ENCODE results near the gene AMER2.

DNA sequence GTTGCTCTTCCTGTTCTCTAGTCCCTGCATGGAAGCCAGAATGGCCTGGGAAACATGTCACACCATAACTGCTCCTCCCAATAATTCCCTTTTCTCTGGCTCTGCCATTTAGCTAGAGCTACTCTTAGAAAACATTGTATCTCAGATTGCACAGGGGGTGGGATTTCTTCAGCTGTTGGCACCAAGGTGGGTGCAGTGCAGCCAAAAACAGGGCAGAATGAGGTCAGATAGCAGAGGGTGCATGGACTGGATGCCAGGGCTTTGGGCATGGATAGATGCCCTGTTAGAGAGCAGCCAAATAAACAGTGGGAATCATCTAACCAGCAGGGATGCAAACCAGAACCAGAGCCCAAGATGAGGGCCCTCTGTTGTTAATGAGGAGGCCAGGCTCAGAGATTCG, 4.9 kb upstream of the AMER2 start:
- TF ChIP-seq, protein P1, sequence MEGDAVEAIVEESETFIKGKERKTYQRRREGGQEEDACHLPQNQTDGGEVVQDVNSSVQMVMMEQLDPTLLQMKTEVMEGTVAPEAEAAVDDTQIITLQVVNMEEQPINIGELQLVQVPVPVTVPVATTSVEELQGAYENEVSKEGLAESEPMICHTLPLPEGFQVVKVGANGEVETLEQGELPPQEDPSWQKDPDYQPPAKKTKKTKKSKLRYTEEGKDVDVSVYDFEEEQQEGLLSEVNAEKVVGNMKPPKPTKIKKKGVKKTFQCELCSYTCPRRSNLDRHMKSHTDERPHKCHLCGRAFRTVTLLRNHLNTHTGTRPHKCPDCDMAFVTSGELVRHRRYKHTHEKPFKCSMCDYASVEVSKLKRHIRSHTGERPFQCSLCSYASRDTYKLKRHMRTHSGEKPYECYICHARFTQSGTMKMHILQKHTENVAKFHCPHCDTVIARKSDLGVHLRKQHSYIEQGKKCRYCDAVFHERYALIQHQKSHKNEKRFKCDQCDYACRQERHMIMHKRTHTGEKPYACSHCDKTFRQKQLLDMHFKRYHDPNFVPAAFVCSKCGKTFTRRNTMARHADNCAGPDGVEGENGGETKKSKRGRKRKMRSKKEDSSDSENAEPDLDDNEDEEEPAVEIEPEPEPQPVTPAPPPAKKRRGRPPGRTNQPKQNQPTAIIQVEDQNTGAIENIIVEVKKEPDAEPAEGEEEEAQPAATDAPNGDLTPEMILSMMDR (IDR thresholded peaks at IDR 0.05): no peak
- no peak for TF ChIP-seq EZH2 (IDR thresholded peaks at IDR 0.05; ENCODE audit: borderline replicate concordance, insufficient read depth, low read depth, low read length, poor library complexity, severe bottlenecking)

All from B cell (primary cell).